OCI-LY7 (cell line): Measurements from ENCODE around the gene GCH1.

Source experiments
- EZH2phosphoT487 ChIP-seq: fragments of 200-600 bp; sonication (generic); IDR thresholded peaks from 2 replicates; pipeline ENCODE4 v1.6.1; 2018; ENCODE audit warnings: low read depth, borderline replicate concordance, mild to moderate bottlenecking, mixed run types, antibody characterized with exemption, low read length, moderate library complexity, mixed read lengths
- TF ChIP-seq, protein P1 (sequence below): fragments of 200-600 bp; sonication (generic); conservative IDR thresholded peaks from 2 replicates; pipeline ENCODE4 v1.5.1; 2014; ENCODE audit warnings: mild to moderate bottlenecking, antibody characterized with exemption, low read length, moderate library complexity, mixed read lengths

- TF ChIP-seq, protein P1, sequence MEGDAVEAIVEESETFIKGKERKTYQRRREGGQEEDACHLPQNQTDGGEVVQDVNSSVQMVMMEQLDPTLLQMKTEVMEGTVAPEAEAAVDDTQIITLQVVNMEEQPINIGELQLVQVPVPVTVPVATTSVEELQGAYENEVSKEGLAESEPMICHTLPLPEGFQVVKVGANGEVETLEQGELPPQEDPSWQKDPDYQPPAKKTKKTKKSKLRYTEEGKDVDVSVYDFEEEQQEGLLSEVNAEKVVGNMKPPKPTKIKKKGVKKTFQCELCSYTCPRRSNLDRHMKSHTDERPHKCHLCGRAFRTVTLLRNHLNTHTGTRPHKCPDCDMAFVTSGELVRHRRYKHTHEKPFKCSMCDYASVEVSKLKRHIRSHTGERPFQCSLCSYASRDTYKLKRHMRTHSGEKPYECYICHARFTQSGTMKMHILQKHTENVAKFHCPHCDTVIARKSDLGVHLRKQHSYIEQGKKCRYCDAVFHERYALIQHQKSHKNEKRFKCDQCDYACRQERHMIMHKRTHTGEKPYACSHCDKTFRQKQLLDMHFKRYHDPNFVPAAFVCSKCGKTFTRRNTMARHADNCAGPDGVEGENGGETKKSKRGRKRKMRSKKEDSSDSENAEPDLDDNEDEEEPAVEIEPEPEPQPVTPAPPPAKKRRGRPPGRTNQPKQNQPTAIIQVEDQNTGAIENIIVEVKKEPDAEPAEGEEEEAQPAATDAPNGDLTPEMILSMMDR = no peak
- TF ChIP-seq EZH2phosphoT487 = no peak
Observed at GRCh38 chr14:54807881-54808280, 94.7 kb downstream of the GCH1 start.
